Measurements from ENCODE around the gene FAM187B.
"Not testable (repeated sequence)": the region's sequence is repeated elsewhere in the genome, so short reads cannot be mapped to it uniquely, and the experiment has no call there.

The FAM187B gene

GRCh38 chr19:35261356-35262100 is 33.0 kb upstream of the FAM187B start:
- DNase-seq, result no peak

DNA sequence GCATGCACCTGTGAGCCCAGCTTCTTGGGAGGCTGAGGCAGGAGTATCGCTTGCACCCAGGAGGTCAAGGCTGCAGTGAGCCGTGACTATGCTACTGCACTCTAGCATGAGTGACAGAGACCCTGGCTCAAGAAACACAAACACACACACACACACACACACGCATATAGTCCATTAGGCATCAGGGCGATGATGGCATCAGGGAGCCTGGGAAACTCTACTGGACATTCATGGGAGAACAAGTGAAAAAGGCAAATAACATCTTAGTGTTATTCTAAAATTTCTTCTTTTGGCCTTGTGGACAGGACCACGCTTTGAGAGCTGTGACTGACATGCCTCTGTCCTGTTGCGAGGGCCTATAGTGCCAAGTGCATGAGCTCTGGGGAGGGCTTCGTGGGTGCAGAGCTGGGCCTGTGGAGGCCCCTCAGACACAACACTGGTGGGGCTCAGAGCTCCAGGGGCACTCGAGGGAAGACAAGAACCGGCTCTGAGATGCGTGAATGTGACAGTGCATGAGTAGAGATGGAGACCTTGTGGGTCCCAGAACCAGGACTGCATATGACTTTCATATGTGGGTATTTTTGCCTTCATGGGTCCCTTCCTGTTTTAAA is 32.3 kb upstream of the FAM187B start:
- no peak for DNase-seq

DNA sequence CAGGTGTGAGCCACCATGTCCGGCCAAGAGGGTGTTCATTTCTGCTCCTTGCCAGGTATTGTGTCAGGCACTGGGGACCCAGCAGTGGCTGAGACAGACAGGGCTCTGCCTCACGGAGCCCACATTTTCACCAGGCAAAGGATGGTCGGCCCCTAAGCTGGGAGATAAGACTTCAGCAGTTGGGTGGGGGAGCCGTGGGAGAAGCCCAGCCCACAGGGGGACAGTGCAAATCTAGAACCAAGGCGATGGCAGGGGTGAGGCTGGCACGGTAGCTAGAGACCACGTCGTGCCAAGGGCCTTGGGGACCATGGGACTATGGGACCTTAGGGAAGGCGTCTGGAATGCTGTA is 28.5 kb upstream of the FAM187B start:
- no peak for DNase-seq

GRCh38 chr19:35256566-35256965 is 28.0 kb upstream of the FAM187B start:
- DNase-seq, result no peak

DNA sequence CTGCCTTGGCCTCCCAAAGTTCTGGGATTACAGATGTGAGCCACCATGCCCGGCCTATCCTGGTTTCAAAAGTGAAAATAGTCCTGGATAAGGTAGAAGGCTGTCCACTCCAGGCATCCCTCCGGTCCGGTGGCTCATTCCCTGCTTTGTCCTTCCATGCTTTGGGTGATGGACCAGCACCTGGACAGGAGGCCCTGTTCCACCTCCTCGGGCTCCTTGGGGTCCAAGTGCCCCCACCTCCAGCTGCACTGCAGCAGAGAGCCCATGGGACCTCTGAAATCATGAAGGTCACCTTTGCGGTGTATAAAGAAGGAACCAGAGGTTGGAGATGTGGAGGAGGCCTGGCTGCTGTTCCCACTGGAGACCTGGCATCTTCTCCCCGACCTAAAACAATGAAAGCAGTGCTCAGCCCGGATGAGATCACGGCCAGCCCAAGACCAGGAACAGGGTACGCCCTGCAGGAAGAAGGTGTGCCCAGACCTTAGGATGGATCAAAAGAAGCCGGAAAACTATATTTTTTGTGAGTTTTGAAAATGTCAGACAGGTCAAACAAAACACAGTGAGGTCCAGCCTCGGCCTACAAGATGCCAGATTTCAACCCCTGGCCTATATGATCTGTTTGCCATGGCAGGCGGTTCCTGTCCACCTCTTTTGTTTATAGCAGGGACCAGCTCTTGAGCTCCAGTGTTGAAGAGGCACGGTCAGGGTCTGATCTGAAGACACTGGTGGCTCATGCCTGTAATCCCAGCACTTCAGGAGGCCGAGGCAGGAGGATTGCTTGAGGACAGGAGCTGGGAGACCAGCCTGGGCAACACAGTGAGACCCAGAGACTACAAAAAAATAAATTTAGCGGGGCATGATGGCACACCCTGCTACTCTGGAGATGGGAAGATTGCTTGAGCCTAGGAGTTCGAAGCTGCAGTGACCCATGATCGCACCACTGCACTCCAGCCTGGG is 26.1 kb upstream of the FAM187B start:
- no peak for DNase-seq

DNA sequence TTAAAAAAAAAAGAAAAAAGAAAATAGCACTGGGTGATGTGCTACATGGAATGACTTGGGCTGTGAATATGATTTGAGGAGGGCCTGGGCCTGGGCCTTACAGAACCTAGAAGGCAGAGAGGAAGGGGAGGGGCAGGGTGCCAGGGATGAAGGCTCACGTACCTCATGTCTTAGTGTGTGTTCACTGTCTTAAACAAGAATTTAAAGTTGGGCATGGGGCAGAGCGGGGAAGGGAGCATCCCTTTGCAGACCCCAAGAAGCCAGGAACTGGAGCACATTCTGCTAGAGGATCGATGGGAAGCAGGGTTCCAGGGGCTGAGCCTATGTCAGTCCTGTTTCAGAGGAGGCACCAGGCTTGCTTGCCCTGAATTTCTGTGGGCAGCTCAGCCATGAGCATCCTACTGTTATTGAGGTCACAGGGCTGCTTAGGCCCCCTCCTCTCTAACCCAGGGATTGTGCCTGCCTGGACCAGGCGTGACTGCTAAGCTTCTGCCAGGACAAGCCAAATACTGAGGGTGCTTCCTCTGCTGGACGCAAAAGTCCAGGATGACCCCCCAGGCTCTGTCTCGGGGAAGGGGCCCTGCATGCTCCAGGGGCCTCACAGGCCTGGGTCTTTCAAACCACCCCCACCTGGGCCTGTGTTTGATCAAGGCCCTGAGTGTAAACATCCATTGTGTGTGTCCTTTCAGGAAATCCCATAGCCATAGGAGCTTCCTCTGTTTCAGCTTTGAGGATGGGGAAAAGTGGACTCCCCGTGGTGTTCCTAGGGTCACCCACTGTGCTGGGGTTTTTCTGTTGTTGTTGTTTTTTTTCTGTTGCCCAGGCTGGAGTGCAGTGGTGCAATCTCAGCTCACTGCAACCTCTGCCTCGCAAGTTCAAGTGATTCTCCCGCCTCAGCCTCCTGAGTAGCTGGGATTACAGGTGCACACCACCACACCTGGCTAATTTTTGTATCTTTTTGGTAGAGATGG is 25.1 kb upstream of the FAM187B start:
- no peak for DNase-seq

DNA sequence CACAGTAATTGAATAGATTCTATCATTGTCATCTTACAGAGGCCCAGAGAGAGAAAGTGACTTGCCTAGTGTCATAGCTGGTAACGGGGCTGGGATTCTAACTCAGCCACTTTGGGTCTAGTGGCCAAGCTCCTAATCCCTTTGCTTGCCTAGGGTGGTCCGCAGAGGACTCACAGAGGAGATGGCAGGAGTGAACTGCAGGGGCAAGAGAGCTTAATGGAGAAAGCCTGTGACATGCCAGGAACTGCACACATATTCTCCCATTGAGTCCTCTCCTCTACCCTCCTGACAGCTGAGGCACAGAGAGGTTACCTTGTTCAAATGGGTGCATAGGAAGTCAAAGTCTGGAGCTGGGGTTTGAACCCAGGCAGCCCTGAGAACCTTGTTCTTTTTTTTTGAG is 22.9 kb upstream of the FAM187B start:
- no peak for DNase-seq

- no peak for DNase-seq
Observed at GRCh38 chr19:35249848-35250711, 21.5 kb upstream of the FAM187B start.

GRCh38 chr19:35249146-35249847 is 20.8 kb upstream of the FAM187B start:
- DNase-seq, result no peak

- DNase-seq, result no peak
Observed at GRCh38 chr19:35248310-35249145, 20.0 kb upstream of the FAM187B start, which contains the start of gene LSR. TSS of gene LSR (plus strand) at chr19:35249002. CDS start at chr19:35249023, 21 bp downstream.

DNA sequence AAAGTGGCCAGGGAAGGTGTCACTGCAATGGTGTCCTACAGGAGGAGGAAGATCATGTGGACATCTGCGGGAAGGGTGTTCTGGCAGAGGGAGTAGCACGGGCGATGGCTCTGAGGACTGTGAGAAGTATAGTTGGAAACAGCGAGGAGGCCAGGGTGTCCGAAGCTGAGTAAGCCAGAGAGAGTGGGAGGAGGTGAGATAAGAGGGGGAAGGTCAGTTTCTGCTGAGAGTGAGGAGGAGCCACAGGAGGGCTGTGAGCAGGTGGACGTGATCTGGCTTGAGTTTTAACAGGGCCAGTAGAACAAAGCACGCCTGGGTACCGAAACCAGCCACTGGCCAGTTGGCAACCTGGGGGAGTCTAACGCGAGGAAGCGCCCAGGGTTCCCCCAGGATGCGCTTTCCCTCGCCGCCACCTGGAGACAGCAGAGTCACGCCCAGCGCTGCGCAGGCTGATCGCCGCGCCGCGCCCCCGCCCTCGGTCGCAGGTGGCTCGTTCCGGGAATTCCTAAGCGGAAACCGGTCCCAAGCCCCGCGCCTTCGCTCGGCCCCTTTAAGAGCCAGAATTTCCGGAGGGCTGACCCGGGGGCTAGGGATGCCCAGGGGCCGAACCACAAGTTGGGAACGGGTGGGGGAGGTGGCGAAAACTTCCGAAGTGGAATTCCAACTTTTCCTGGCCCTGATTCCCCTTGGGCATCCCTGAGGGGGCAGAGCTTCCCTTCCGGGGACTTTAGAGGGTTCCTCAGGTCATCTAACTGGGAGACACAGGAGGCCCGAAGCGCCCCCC is 19.2 kb upstream of the FAM187B start:
- no peak for DNase-seq

GRCh38 chr19:35246466-35247092 is 18.0 kb upstream of the FAM187B start:
- no peak for DNase-seq

DNA sequence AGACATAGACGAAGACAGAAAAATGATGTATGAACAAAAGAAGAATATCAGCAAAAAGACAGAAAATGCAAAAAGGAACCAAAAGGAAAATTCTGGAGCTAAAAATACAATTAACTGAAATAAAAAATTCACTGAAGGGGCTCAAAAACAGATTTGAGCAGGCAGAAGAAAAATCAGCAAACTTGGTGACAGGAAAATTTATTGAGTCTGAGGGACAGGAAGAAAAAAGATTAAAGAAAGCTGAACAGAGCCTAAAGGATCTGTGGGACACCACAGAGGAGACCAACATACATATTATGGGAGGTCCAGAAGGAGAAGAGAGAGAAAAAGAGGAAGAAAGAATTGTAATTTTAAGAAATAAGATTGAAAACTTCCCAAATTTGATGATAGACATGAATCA is 12.9 kb upstream of the FAM187B start:
- no peak for DNase-seq

- DNase-seq, result no peak
Observed at GRCh38 chr19:35240327-35240726, 11.8 kb upstream of the FAM187B start.

DNA sequence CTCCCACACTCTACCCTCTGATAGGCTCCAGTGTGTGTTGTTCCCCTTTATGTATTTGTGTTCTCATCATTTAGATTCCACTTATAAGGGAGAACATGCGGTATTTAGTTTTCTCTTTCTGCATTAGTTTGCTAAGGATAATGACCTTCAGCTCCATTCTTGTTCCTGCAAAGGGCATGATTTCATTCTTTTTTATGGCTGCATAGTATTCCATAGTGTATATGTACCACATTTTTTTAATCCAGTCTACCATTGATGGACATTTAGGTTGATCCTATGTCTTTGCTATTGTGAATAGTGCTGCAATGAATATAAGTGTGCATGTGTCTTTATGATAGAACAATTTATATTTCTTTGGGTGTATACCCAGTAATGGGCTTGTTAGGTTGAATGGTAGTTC is 11.1 kb upstream of the FAM187B start:
- DNase-seq, result not testable (repeated sequence)

GRCh38 chr19:35236638-35237400 is 8.3 kb upstream of the FAM187B start:
- DNase-seq, result no peak

DNA sequence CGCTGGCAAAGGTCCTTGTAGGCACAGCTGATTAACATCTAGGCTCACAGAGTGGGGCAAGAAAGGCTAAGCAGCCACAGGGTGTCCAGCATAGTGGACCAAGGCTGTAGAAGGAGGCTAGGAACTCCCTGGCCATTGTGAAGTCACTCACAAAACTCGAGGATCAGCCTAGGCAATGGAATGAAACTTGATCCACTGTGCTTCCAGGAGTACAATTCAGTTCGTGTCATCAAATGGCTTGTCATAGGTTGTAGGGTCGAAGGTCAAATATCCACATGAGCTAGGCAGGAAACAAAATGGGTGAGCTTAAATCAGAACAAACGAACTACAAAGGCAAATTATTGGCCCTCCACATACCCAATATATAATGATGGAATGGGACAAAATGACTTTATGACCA is 4.4 kb upstream of the FAM187B start:
- DNase-seq, result no peak

Data from T1000 (cell line).